Caco-2 (cell line): ENCODE results near the gene H1-8. TPM values are rescaled to one million over a fixed set of nuclear protein-coding genes. Genes with fewer than 3 reads are reported as not detected.
"Not testable (repeated sequence)": the region's sequence is repeated elsewhere in the genome, so short reads cannot be mapped to it uniquely, and the experiment has no call there.

Experiments used
- BruUV-seq: library from RNA; stranded (reverse); fragments of 400-500 nt; replicated peaks from 2 replicates; lab custom pipeline; 2021; lab: Mats Ljungman, UMichigan
- CTCF ChIA-PET: fragments of 300-600 bp; sonication (Branson Sonifier 250); formaldehyde crosslinking; loops from one replicate; lab custom pipeline; 2022; ENCODE audit warnings: antibody characterized with exemption; lab: Charles Lee
- POLR2A ChIA-PET: fragments of 300-600 bp; sonication (Branson Sonifier 250); formaldehyde crosslinking; loops from one replicate; lab custom pipeline; 2022; ENCODE audit warnings: antibody characterized with exemption; lab: Charles Lee
- DNase-seq, 2 experiments: peaks; one replicate each; pipeline versions ENCODE4 v3.0.0 to v3.0.0-alpha.2; 2020 to 2022
- H3K27me3 ChIP-seq: replicated peaks from 2 replicates; pipeline ENCODE4 v1.6.0; 2011; ENCODE audit warnings: low read length; ENCODE audit not compliant: control insufficient read depth, insufficient read depth
- H3K36me3 ChIP-seq: 2 replicates; pipeline ENCODE4 v1.5.1; 2011; ENCODE audit warnings: low read length; ENCODE audit not compliant: control insufficient read depth, insufficient read depth
- H3K4me1 ChIP-seq: fragments of 250-450 bp; sonication (Bioruptor Pico); 2 replicates; pipeline ENCODE4 v1.5.1; 2020; ENCODE audit warnings: mild to moderate bottlenecking
- H3K4me3 ChIP-seq: 2 replicates; pipeline ENCODE4 v1.5.1; 2011; ENCODE audit warnings: low read depth, mild to moderate bottlenecking, control low read depth, low read length
- H3K9me3 ChIP-seq: fragments of 250-450 bp; sonication (Bioruptor Pico); 2 replicates; pipeline ENCODE4 v1.5.1; 2020; ENCODE audit warnings: mild to moderate bottlenecking, moderate library complexity
- H3K27ac Mint-ChIP-seq: one replicate; pipeline ENCODE4 v1.8.0; 2022; ENCODE audit warnings: mixed read lengths; ENCODE audit not compliant: unreplicated experiment
- H3K27me3 Mint-ChIP-seq: one replicate; pipeline ENCODE4 v1.8.0; 2022; ENCODE audit warnings: mixed read lengths; ENCODE audit not compliant: insufficient read depth, unreplicated experiment
- H3K36me3 Mint-ChIP-seq: one replicate; pipeline ENCODE4 v1.8.0; 2022; ENCODE audit warnings: mild to moderate bottlenecking, mixed read lengths; ENCODE audit not compliant: insufficient read depth, unreplicated experiment
- H3K4me1 Mint-ChIP-seq: one replicate; pipeline ENCODE4 v1.8.0; 2022; ENCODE audit warnings: low read depth, mixed read lengths; ENCODE audit not compliant: unreplicated experiment
- H3K4me3 Mint-ChIP-seq: one replicate; pipeline ENCODE4 v1.8.0; 2022; ENCODE audit warnings: mild to moderate bottlenecking, moderate library complexity, mixed read lengths; ENCODE audit not compliant: unreplicated experiment
- H3K9me3 Mint-ChIP-seq: one replicate; pipeline ENCODE4 v1.8.0; 2022; ENCODE audit warnings: mixed read lengths; ENCODE audit not compliant: unreplicated experiment
- intact Hi-C: fragments of 100-400 bp; cut with micrococcal nuclease; formaldehyde crosslinking; loops from one replicate; pipeline ENCODE4 v1.10.0; 2022; ENCODE audit not compliant: unreplicated experiment
- total RNA-seq: library from RNA; stranded (reverse); gene quantifications from 2 replicates; pipeline ENCODE4 v1.2.3, GENCODE V29; 2022
- TF ChIP-seq, protein P1 (sequence below), 2 experiments: fragments of 200-600 bp in 1 of 2; IDR thresholded peaks; 1 replicate in 1 of 2; 2 replicates in 1 of 2; pipeline versions ENCODE4 v1.5.1 to v1.8.0; 2011 to 2022; ENCODE audit warnings: antibody characterized with exemption in 1 of 2, control low read depth in 1 of 2, inconsistent platforms in 1 of 2, low read depth in 1 of 2, low read length in 1 of 2, mild to moderate bottlenecking in 1 of 2, moderate library complexity in 1 of 2; ENCODE audit not compliant: insufficient read depth in 1 of 2, severe bottlenecking in 1 of 2, unreplicated experiment in 1 of 2

The H1-8 gene
- total RNA-seq, 1 experiment from 2014 or later, result not detected

- H3K27ac Mint-ChIP-seq, H3K4me1 ChIP-seq, BruUV-seq, DNase-seq, H3K4me3 ChIP-seq, POLR2A ChIA-PET, H3K4me3 Mint-ChIP-seq, CTCF ChIA-PET, H3K27me3 Mint-ChIP-seq, H3K9me3 ChIP-seq, H3K27me3 ChIP-seq, H3K36me3 Mint-ChIP-seq, H3K9me3 Mint-ChIP-seq, H3K36me3 ChIP-seq, intact Hi-C loops: not testable (repeated sequence)
- H3K4me1 Mint-ChIP-seq, result peaks cover 11% of the 10 kb centered on the region
Measured at GRCh38 chr3:129498603-129499488, 44.1 kb upstream of the H1-8 start.

GRCh38 chr3:129499604-129500333 is 43.2 kb upstream of the H1-8 start:
- H3K4me1 ChIP-seq, H3K27me3 Mint-ChIP-seq, H3K9me3 Mint-ChIP-seq, H3K4me3 Mint-ChIP-seq, CTCF ChIA-PET, DNase-seq, H3K36me3 Mint-ChIP-seq, H3K4me3 ChIP-seq, H3K27ac Mint-ChIP-seq, H3K4me1 Mint-ChIP-seq, POLR2A ChIA-PET, H3K36me3 ChIP-seq, H3K27me3 ChIP-seq, H3K9me3 ChIP-seq, BruUV-seq, intact Hi-C loops: not testable (repeated sequence)

GRCh38 chr3:129500334-129500658 is 42.7 kb upstream of the H1-8 start:
- no peak for DNase-seq
- TF ChIP-seq, protein P1, sequence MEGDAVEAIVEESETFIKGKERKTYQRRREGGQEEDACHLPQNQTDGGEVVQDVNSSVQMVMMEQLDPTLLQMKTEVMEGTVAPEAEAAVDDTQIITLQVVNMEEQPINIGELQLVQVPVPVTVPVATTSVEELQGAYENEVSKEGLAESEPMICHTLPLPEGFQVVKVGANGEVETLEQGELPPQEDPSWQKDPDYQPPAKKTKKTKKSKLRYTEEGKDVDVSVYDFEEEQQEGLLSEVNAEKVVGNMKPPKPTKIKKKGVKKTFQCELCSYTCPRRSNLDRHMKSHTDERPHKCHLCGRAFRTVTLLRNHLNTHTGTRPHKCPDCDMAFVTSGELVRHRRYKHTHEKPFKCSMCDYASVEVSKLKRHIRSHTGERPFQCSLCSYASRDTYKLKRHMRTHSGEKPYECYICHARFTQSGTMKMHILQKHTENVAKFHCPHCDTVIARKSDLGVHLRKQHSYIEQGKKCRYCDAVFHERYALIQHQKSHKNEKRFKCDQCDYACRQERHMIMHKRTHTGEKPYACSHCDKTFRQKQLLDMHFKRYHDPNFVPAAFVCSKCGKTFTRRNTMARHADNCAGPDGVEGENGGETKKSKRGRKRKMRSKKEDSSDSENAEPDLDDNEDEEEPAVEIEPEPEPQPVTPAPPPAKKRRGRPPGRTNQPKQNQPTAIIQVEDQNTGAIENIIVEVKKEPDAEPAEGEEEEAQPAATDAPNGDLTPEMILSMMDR (IDR thresholded peaks at IDR 0.05; ENCODE audit: insufficient read depth in 1 of 2, low read depth in 1 of 2, low read length in 1 of 2, severe bottlenecking in 1 of 2, unreplicated experiment in 1 of 2), result no peak
- H3K27me3 ChIP-seq, result no peaks in the 10 kb centered on the region
- Mint-ChIP-seq H3K36me3 (no peaks in the 10 kb centered on the region), H3K4me1 (peaks cover 5% of the 10 kb centered on the region), H3K27ac (no peak overlapping the region), H3K4me3 (no peak overlapping the region), H3K27me3 (no peaks in the 10 kb centered on the region), H3K9me3 (no peaks in the 10 kb centered on the region)
- no TSS peak for BruUV-seq
- POLR2A ChIA-PET, result no interaction called here
- H3K4me1 ChIP-seq, result peaks cover 5% of the 10 kb centered on the region
- H3K36me3 ChIP-seq, result no peaks in the 10 kb centered on the region; the same call in 1 of the 2 replicates
- no peak overlapping the region for H3K4me3 ChIP-seq
- CTCF ChIA-PET, result no interaction called here
- no peaks in the 10 kb centered on the region for H3K9me3 ChIP-seq
- intact Hi-C loops, result no loop called here

DNA sequence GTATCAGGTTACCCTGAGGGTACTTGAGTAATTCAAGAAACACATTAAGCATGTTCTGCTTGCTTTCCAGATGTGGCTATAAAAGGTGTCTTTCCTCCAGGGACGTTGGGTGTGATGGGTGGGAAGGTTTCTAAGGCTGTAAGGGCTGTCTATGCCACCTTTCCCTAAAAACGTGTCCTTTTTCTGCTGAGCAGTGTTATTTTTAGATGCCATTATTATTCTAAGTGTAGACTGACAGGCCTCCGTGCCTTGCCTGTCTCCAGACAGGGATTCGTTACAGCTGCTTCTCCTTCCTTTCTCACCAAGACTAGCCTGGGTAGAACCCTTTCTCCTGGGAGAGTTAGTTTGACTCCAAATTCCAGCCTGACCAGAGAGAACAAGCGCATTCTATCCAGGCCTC is 41.3 kb upstream of the H1-8 start:
- no peaks in the 10 kb centered on the region for H3K27me3 ChIP-seq
- no peak for DNase-seq
- peaks cover 11% of the 10 kb centered on the region for H3K4me1 ChIP-seq
- Mint-ChIP-seq H3K4me1 (peaks cover 7% of the 10 kb centered on the region), H3K36me3 (no peaks in the 10 kb centered on the region), H3K4me3 (no peak overlapping the region), H3K9me3 (no peaks in the 10 kb centered on the region), H3K27ac (no peak overlapping the region), H3K27me3 (no peaks in the 10 kb centered on the region)
- no peak overlapping the region for H3K4me3 ChIP-seq
- H3K36me3 ChIP-seq, result no peaks in the 10 kb centered on the region; the same call in 1 of the 2 replicates
- ChIA-PET CTCF (interaction anchor here (1.0 kb wide), 1 partner anchor 11 kb away, joined by 4 read pairs; no protein-coding TSS in a partner anchor), POLR2A (no interaction called here)
- no peaks in the 10 kb centered on the region for H3K9me3 ChIP-seq
- no TSS peak for BruUV-seq
- intact Hi-C loops, result no loop called here
- TF ChIP-seq, protein P1 (IDR thresholded peaks at IDR 0.05; ENCODE audit: insufficient read depth in 1 of 2, low read depth in 1 of 2, low read length in 1 of 2, severe bottlenecking in 1 of 2, unreplicated experiment in 1 of 2), result no peak
